ENCODE measurements around the gene FN3K. TPM values are rescaled to one million over a fixed set of nuclear protein-coding genes. Genes with fewer than 3 reads are reported as not detected.

The FN3K gene
- total and polyA plus RNA-seq, 2 of the 13 experiments (the other 11 are each of a cell fraction or from before 2014, with no cell fraction given), result 3.5 to 12.2 TPM

- DNase-seq (ENCODE audit: low spot score) (no peak), ATAC-seq (no peak), FAIRE-seq (no peak)
- no peaks in the 10 kb centered on the region for H4K20me1 ChIP-seq (ENCODE audit: insufficient read depth, low read length)
- H3K36me3 ChIP-seq (replicated peaks in 1 of 2; ENCODE audit: control insufficient read depth in 1 of 2, insufficient read depth in 2 of 2, low read length in 2 of 2), result peaks cover 14 to 49% of the 10 kb centered on the region in 2 experiments
- no peak overlapping the region for H3K4me3 ChIP-seq (replicated peaks in 1 of 3; ENCODE audit: insufficient read depth in 1 of 3, low read depth in 2 of 3, low read length in 3 of 3)
- TF ChIP-seq, protein P1, sequence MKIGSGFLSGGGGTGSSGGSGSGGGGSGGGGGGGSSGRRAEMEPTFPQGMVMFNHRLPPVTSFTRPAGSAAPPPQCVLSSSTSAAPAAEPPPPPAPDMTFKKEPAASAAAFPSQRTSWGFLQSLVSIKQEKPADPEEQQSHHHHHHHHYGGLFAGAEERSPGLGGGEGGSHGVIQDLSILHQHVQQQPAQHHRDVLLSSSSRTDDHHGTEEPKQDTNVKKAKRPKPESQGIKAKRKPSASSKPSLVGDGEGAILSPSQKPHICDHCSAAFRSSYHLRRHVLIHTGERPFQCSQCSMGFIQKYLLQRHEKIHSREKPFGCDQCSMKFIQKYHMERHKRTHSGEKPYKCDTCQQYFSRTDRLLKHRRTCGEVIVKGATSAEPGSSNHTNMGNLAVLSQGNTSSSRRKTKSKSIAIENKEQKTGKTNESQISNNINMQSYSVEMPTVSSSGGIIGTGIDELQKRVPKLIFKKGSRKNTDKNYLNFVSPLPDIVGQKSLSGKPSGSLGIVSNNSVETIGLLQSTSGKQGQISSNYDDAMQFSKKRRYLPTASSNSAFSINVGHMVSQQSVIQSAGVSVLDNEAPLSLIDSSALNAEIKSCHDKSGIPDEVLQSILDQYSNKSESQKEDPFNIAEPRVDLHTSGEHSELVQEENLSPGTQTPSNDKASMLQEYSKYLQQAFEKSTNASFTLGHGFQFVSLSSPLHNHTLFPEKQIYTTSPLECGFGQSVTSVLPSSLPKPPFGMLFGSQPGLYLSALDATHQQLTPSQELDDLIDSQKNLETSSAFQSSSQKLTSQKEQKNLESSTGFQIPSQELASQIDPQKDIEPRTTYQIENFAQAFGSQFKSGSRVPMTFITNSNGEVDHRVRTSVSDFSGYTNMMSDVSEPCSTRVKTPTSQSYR (CRISPR knock-in tag; IDR thresholded peaks at IDR 0.05; ENCODE audit: borderline replicate concordance), result no peak
- peak; percentile 66 for TF ChIP-seq ZNF121 (CRISPR knock-in tag; IDR thresholded peaks at IDR 0.05)
- no peak overlapping the region for H3K9ac ChIP-seq (ENCODE audit: insufficient read depth, low read depth, low read length)
- no peaks in the 10 kb centered on the region for H3K4me1 ChIP-seq (ENCODE audit: insufficient read depth, low read length)
- no peaks in the 10 kb centered on the region for H3K9me3 ChIP-seq (ENCODE audit: low read length)
- H3K4me2 ChIP-seq (ENCODE audit: low read depth, low read length), result no peak overlapping the region
- intact Hi-C loops (cut with micrococcal nuclease; ENCODE audit: unreplicated experiment) (no loop called here), in situ Hi-C loops (cut with HindIII; ENCODE audit: extremely low pct_ligation_motif_present, low pct_unique_long_range_greater_than_20kb) (no loop called here)
- H2AFZ ChIP-seq (ENCODE audit: low read length), result no peak overlapping the region
- no peaks in the 10 kb centered on the region for H3K27me3 ChIP-seq (ENCODE audit: control insufficient read depth in 1 of 2, insufficient read depth in 2 of 2, low read length in 2 of 2)
- no TSS peak for BruUV-seq (replicated peaks)
- no peak overlapping the region for H3K27ac ChIP-seq (ENCODE audit: extremely low read length, insufficient read depth, low read length)
- 96% methylated on average over 7 of the region's 7 CpGs for WGBS (ENCODE audit: low lambda C conversion rate)
- POLR2A ChIA-PET, result no interaction called here
- H3K79me2 ChIP-seq (ENCODE audit: insufficient read depth, low read length), result peaks cover 2% of the 10 kb centered on the region
- CTCF ChIA-PET (ENCODE audit: low intra/inter-chr PET ratio, low total read pairs), result no interaction called here
Measured at GRCh38 chr17:82798752-82799151, 63.3 kb downstream of the FN3K start.

DNA sequence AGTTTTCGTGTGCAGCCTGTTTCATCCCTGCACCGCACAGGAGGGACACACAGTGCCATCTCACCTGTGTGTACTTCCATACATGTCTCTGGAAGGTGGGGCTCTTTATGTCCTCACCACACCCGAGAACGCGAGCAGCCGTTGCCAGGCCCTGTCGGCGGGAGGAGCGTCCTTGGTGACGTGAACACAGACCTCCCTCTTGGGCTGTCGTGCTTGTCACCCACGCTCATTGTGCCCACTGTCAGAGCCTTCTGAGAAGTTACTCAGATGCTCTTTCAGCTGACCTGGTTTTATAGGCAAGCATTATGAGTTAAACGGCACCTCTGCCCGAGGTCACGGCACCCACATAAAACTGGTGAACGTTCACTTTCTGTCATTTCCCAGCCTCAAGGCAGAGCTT is 64.2 kb downstream of the FN3K start:
- ChIA-PET POLR2A (no interaction called here), CTCF (ENCODE audit: low intra/inter-chr PET ratio, low total read pairs) (no interaction called here)
- peaks cover 14 to 45% of the 10 kb centered on the region in 2 experiments for H3K36me3 ChIP-seq (replicated peaks in 1 of 2; ENCODE audit: control insufficient read depth in 1 of 2, insufficient read depth in 2 of 2, low read length in 2 of 2)
- H4K20me1 ChIP-seq (ENCODE audit: insufficient read depth, low read length), result no peaks in the 10 kb centered on the region
- ATAC-seq (no peak), DNase-seq (ENCODE audit: low spot score) (no peak), FAIRE-seq (no peak)
- no peak overlapping the region for H3K27ac ChIP-seq (ENCODE audit: extremely low read length, insufficient read depth, low read length)
- intact Hi-C loops (cut with micrococcal nuclease; ENCODE audit: unreplicated experiment), result no loop called here
- no peak overlapping the region for H3K4me3 ChIP-seq (replicated peaks in 1 of 3; ENCODE audit: insufficient read depth in 1 of 3, low read depth in 2 of 3, low read length in 3 of 3)
- no peak overlapping the region for H3K9ac ChIP-seq (ENCODE audit: insufficient read depth, low read depth, low read length)
- no peak overlapping the region for H3K4me2 ChIP-seq (ENCODE audit: low read depth, low read length)
- H3K27me3 ChIP-seq (ENCODE audit: control insufficient read depth in 1 of 2, insufficient read depth in 2 of 2, low read length in 2 of 2), result no peaks in the 10 kb centered on the region
- H2AFZ ChIP-seq (ENCODE audit: low read length), result no peak overlapping the region
- H3K9me3 ChIP-seq (ENCODE audit: low read length), result no peaks in the 10 kb centered on the region
- BruUV-seq (replicated peaks), result no TSS peak
- WGBS (ENCODE audit: low lambda C conversion rate), result 98% methylated on average over 16 of the region's 16 CpGs
- no peaks in the 10 kb centered on the region for H3K4me1 ChIP-seq (ENCODE audit: insufficient read depth, low read length)
- in situ Hi-C loops (cut with HindIII; ENCODE audit: extremely low pct_ligation_motif_present, low pct_unique_long_range_greater_than_20kb), result no loop called here
- H3K79me2 ChIP-seq (ENCODE audit: insufficient read depth, low read length), result peaks cover 2% of the 10 kb centered on the region
- TF ChIP-seq EED (CRISPR knock-in tag; IDR thresholded peaks at IDR 0.05) (no peak), BCL6 (CRISPR knock-in tag; IDR thresholded peaks at IDR 0.05) (no peak), ARID5B (CRISPR knock-in tag; IDR thresholded peaks at IDR 0.05) (no peak), NFE2 (CRISPR knock-in tag; IDR thresholded peaks at IDR 0.05) (no peak), CHCHD3 (CRISPR knock-in tag; IDR thresholded peaks at IDR 0.05) (no peak), SCMH1 (CRISPR knock-in tag; IDR thresholded peaks at IDR 0.05; ENCODE audit: borderline replicate concordance) (no peak), ZNF337 (CRISPR knock-in tag; IDR thresholded peaks at IDR 0.05; ENCODE audit: borderline replicate concordance, low read depth) (no peak)
- TF ChIP-seq, protein P2, sequence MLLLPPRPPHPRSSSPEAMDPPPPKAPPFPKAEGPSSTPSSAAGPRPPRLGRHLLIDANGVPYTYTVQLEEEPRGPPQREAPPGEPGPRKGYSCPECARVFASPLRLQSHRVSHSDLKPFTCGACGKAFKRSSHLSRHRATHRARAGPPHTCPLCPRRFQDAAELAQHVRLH (CRISPR knock-in tag; IDR thresholded peaks at IDR 0.05; ENCODE audit: borderline replicate concordance, low read depth), result no peak
